A549 treated with dexamethasone at 1 μM for 4 hours (cell line): ENCODE measurements around the gene P4HA3. TPM values are rescaled to one million over a fixed set of nuclear protein-coding genes. Genes with fewer than 3 reads are reported as not detected.

Source experiments
- total RNA-seq: library from RNA; stranded (reverse); fragments of 200-300 nt; extraction: Qiagen RNA extraction; gene quantifications from 5 replicates; pipeline ENCODE4 v1.2.3, GENCODE V29; 2022

The P4HA3 gene
- 38.4 to 63.0 TPM (median 47.6 TPM) in 5 replicates for total RNA-seq

GRCh38 chr11:74311352-74311926 lies at the start of gene P4HA3:
TSS of gene P4HA3 (minus strand) at chr11:74311640. CDS start at chr11:74311611, 29 bp downstream.

Other genes with a start within 250 kb of the P4HA3 start
- 14.0 to 19.3 TPM (median 17.4 TPM) in 5 replicates for gene C2CD3, start 140.6 kb downstream of the P4HA3 start, total RNA-seq
- 58.0 to 61.8 TPM (median 60.0 TPM) in 5 replicates for gene PPME1, start 140.4 kb downstream of the P4HA3 start, total RNA-seq
- 12.1 to 20.5 TPM (median 19.2 TPM) in 5 replicates for gene PGM2L1, start 86.8 kb upstream of the P4HA3 start, total RNA-seq
- not detected in 5 replicates for gene KCNE3, start 155.9 kb upstream of the P4HA3 start, total RNA-seq
- gene LIPT2, start 182.1 kb upstream of the P4HA3 start, total RNA-seq, result 1.7 to 2.3 TPM (median 2.1 TPM) in 5 replicates